ES-I3 (cell line): ENCODE data around the gene SELENOP.

Experiments
- H3K36me3 ChIP-seq: 2 replicates; pipeline ENCODE4 v1.6.1; 2013; ENCODE audit warnings: mild to moderate bottlenecking, low read length, control low read depth, moderate library complexity; ENCODE audit not compliant: insufficient read depth
- H3K4me1 ChIP-seq: 2 replicates; pipeline ENCODE4 v1.6.1; 2013; ENCODE audit warnings: mild to moderate bottlenecking, control low read depth, low read length; ENCODE audit not compliant: insufficient read depth
- H3K9ac ChIP-seq: 2 replicates; pipeline ENCODE4 v1.6.1; 2013; ENCODE audit warnings: low read depth, mild to moderate bottlenecking, low read length, moderate library complexity
- H3K9me3 ChIP-seq: 2 replicates; pipeline ENCODE4 v1.6.1; 2013; ENCODE audit warnings: mild to moderate bottlenecking, low read length, moderate library complexity; ENCODE audit not compliant: control insufficient read depth, insufficient read depth

Gene SELENOP

DNA sequence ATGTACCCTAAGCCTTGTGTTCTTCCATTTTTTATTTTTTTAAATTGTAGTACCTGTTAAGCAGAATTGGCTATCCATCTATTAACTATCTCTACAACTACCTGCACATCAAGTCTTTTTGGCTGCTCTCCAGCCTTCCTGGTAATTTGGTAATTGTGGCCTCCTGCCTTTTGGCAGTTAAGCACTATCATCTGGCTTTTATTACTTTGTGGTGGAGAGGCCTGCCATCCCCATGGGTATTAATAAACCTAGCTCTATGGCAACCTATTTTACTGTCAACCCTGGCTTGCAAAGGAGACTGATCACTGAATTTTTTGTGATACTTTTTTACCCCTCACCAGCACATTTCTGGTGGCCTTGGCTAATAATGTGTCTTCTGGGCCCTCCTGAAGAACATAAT is 20.5 kb downstream of the SELENOP start:
- Histone ChIP-seq H3K36me3 (no peaks in the 10 kb centered on the region), H3K9me3 (peaks cover 7% of the 10 kb centered on the region; the same call in 1 of the 2 replicates), H3K9ac (no peak overlapping the region), H3K4me1 (no peaks in the 10 kb centered on the region)

DNA sequence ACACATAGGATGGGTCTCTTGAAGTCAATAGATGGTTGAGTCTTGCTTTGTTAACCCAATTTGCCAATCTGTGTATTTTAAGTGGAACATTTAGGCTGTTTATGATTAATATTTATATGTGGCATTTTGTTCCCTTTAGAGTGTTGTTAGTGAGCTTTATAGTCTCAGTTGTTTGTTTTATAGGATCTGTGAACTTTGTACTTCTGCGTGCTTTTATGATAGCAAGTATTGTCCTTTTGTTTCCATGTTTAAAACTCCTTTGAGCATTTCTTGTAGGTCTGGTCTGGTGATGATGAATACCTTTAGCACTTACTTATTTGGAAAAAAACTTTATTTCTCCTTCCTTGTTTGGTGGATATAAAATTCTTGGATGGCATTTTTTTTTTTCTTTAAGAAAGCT is 23.8 kb downstream of the SELENOP start:
- Histone ChIP-seq H3K9ac (no peak overlapping the region), H3K4me1 (no peaks in the 10 kb centered on the region), H3K9me3 (peaks cover 4% of the 10 kb centered on the region; the same call in 1 of the 2 replicates), H3K36me3 (no peaks in the 10 kb centered on the region)

DNA sequence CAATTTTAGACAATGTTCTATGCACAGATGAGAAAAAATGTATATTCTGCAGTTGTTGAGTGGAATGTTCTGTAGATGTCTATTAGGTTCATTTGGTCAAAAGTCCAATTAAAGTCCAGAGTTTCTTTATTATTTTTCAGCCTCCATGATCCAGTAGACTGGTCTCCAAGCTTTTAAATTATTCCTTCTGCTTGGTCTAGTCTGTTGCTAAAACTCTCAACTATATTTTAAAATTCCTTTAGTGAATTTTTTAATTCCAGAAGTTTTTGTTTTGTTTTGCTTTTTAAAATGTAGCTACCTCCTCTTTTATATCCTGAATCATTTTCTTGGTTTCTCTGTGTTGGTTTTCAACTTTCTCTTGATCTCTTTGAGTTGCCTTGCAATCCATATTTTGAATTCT is 24.6 kb downstream of the SELENOP start:
- Histone ChIP-seq H3K36me3 (no peaks in the 10 kb centered on the region), H3K9ac (no peak overlapping the region), H3K4me1 (no peaks in the 10 kb centered on the region), H3K9me3 (peaks cover 4% of the 10 kb centered on the region; the same call in 1 of the 2 replicates)

DNA sequence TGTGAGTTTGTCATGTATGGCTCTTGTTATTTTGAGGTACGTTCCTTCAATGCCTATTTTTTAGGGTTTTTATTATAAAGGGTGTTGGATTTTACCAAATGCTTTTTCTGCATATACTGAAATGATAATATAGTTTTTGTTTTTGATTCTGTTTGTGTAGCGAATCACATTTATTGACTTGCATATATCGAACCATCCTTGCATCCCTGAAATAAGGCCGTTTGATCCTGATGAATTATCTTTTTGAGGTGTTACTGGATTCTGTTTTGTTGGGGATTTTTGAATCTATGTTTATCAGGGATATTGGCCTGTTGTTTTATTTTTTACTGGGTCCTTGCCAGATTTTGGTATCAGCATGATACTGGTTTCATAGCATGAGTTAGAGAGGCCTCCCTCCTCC is 25.9 kb downstream of the SELENOP start:
- no peaks in the 10 kb centered on the region for H3K36me3 ChIP-seq
- no peak overlapping the region for H3K9ac ChIP-seq
- H3K4me1 ChIP-seq: no peaks in the 10 kb centered on the region
- peaks cover 4% of the 10 kb centered on the region; the same call in 1 of the 2 replicates for H3K9me3 ChIP-seq

DNA sequence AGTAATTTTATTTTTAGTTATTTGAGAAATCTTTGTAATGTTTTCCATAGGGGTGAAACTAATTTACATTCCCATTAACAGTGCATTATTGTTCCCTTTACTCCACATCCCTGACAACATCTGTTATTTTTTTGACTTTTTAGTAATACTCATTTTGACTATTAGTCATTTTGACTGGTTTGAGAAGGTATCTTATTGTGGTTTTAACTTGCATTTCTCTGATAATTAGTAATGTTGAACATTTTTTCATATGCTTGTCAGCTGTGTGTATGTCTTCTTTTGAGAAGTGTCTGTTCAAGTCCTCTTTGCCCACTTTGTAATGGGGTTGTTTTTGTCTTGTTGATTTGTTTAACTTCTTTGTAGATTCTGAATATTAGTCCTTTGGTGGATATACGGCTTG is 27.6 kb downstream of the SELENOP start:
- no peaks in the 10 kb centered on the region for H3K4me1 ChIP-seq
- no peak overlapping the region for H3K9ac ChIP-seq
- H3K36me3 ChIP-seq: no peaks in the 10 kb centered on the region
- H3K9me3 ChIP-seq: no peaks in the 10 kb centered on the region; the same call in 1 of the 2 replicates

DNA sequence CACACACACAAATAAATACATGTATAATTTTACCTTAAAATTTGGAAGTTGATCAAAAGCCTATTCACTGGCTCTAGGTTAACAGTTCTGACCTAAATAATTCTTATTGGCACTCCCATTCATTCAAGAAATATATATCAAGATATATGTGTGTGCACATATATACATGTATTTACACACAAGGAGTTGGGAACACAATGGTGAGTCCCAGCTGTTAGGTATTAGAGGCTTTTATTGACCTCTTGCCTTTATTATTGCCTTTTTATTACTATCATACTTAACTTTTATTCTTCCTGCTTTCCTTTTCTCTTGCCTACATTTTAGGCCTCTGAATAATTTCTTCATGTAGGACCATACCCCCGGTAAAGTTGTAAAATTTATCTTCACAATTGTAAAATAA is 30.1 kb downstream of the SELENOP start:
- Histone ChIP-seq H3K9ac (no peak overlapping the region), H3K36me3 (no peaks in the 10 kb centered on the region), H3K4me1 (no peaks in the 10 kb centered on the region), H3K9me3 (no peaks in the 10 kb centered on the region; the same call in 1 of the 2 replicates)

DNA sequence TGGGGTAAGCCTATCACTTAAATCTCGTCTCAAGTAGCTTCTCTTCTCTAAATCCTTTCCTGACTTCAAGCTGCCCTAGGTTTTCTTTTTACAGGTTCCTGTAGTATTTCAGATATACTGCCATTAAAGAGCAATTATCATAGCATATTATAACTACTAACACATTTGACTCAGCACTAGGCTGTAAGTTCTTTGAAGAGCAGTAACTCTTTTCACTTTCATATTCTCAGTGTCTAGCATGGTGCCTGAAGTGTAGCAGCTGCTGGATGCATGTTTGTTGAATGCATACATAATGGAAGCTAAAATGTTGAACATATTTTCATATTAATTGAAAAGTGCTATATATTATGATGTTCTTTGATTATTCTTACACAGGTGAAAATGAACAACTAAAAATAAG is 32.6 kb downstream of the SELENOP start:
- H3K36me3 ChIP-seq: no peaks in the 10 kb centered on the region
- H3K4me1 ChIP-seq: no peaks in the 10 kb centered on the region
- H3K9me3 ChIP-seq: no peaks in the 10 kb centered on the region
- no peak overlapping the region for H3K9ac ChIP-seq

DNA sequence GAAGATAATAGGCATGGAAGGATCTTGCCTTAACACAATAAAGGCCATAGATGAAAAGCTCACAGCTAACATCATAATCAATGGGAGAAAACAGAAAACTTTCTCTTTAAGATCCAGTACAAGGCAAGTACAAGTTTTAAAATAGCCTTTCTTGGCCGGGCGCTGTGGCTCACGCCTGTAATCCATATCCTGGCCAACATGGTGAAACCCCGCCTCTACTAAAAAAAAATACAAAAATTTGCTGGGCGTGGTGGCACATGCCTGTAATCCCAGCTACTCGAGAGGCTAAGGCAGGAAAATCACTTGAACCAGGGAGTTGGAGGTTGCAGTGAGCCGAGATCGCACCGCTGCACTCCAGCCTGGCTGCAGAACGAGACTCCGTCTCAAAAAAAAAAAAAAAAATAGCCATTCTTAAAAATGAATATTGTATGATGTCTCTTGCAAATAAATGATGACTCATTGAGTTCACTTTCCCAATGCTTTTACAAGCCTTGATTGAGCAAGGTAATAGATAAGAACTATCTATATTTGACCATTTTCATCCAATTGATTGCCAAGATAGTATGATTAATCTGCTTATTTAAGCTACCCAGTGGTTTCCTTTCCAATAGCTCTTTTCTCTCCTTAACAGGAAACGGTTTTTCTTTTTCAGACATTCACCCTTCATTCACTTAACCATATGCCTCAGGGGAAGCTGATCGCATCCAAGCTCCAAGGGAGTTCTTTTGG is 39.3 kb downstream of the SELENOP start:
- Histone ChIP-seq H3K4me1 (no peaks in the 10 kb centered on the region), H3K9me3 (no peaks in the 10 kb centered on the region), H3K36me3 (no peaks in the 10 kb centered on the region), H3K9ac (no peak overlapping the region)

- no peaks in the 10 kb centered on the region for H3K4me1 ChIP-seq
- H3K9ac ChIP-seq: no peak overlapping the region
- H3K9me3 ChIP-seq: no peaks in the 10 kb centered on the region
- H3K36me3 ChIP-seq: no peaks in the 10 kb centered on the region
These were observed 41.7 kb downstream of the SELENOP start for GRCh38 chr5:42770003-42770402.

- Histone ChIP-seq H3K36me3 (no peaks in the 10 kb centered on the region; the same call in 1 of the 2 replicates), H3K9me3 (no peaks in the 10 kb centered on the region), H3K4me1 (no peaks in the 10 kb centered on the region), H3K9ac (no peak overlapping the region)
These were observed 43.6 kb downstream of the SELENOP start for GRCh38 chr5:42768106-42768504.

- Histone ChIP-seq H3K9ac (no peak overlapping the region), H3K36me3 (no peaks in the 10 kb centered on the region; the same call in 1 of the 2 replicates), H3K4me1 (no peaks in the 10 kb centered on the region), H3K9me3 (no peaks in the 10 kb centered on the region)
These were observed 44.1 kb downstream of the SELENOP start for GRCh38 chr5:42767491-42768105.

- Histone ChIP-seq H3K9me3 (no peaks in the 10 kb centered on the region), H3K36me3 (no peaks in the 10 kb centered on the region; the same call in 1 of the 2 replicates), H3K4me1 (no peaks in the 10 kb centered on the region; the same call in 1 of the 2 replicates), H3K9ac (no peak overlapping the region)
These were observed 49.9 kb downstream of the SELENOP start for GRCh38 chr5:42761791-42762190.

DNA sequence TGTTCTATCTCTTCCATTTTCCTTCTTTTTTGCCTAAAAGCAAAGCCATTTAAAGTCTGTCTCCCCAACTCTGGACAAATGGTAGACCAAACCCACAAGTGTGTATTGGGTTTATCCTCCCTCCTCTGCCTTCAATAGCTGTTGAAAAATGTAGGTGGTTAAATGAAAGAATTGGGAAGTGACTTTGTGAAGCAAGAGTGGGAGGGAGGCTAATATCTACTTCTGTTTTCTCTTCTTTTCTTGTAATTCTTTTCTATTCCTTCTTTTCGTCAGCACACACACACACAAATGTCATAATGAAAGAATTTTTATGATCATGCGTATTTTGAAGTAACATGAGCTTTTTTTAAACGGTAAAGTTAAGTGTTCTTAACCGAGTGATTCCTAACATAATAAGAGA is 51.3 kb downstream of the SELENOP start:
- H3K9ac ChIP-seq: no peak overlapping the region
- H3K36me3 ChIP-seq: no peaks in the 10 kb centered on the region; the same call in 1 of the 2 replicates
- no peaks in the 10 kb centered on the region; the same call in 1 of the 2 replicates for H3K4me1 ChIP-seq
- H3K9me3 ChIP-seq: no peaks in the 10 kb centered on the region

DNA sequence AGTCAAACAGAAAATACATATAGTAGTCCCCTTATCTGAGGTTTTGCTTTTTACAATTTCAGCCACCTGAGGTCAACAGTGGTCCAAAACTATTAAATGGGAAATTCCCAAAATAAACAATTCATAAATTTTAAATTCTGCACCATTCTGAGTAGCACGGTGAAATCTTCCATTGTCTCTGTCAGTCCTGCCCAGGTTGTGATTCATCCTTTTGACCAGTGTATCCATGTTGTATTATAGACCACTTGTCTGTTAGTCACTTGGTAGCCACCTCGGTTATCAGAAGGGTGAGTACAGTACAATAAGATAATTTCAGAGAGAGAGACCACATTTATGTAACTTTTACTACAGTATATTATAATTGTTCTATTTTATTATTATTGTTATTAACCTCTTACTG is 52.2 kb downstream of the SELENOP start:
- Histone ChIP-seq H3K9me3 (no peaks in the 10 kb centered on the region), H3K4me1 (no peaks in the 10 kb centered on the region; the same call in 1 of the 2 replicates), H3K36me3 (no peaks in the 10 kb centered on the region; the same call in 1 of the 2 replicates), H3K9ac (no peak overlapping the region)
